K562 (cell line): ENCODE measurements around the gene ZNF687. TPM values are rescaled to one million over a fixed set of nuclear protein-coding genes. Genes with fewer than 3 reads are reported as not detected.

Source experiments
- ETV5 ChIP-seq: sonication (generic); formaldehyde crosslinking; IDR thresholded peaks from 2 replicates; pipeline ENCODE4 v1.4.0; 2020; ENCODE audit warnings: low read depth, mild to moderate bottlenecking, missing genetic modification reagents
- HCFC1 ChIP-seq: IDR thresholded peaks from 2 replicates; pipeline ENCODE4 v1.6.1; 2012; ENCODE audit warnings: low read depth, low read length, improper control_type of control experiment
- KAT7 ChIP-seq: sonication (generic); formaldehyde crosslinking; IDR thresholded peaks from 2 replicates; pipeline ENCODE4 v1.8.0; 2022; ENCODE audit warnings: missing genetic modification reagents, mild to moderate bottlenecking, borderline replicate concordance
- NBN ChIP-seq: fragments of 450-650 bp; IDR thresholded peaks from 2 replicates; pipeline ENCODE4 v1.6.1; 2016; ENCODE audit warnings: low read depth, mild to moderate bottlenecking
- NR4A1 ChIP-seq, 2 experiments: fragments of 250-450 bp in 1 of 2; fragments of 450-650 bp in 1 of 2; sonication (Bioruptor Pico) in 1 of 2; IDR thresholded peaks; 2 replicates each; pipeline versions ENCODE4 v1.4.0 to v1.6.1; 2016 to 2020; ENCODE audit warnings: mild to moderate bottlenecking in 2 of 2, missing compliant biosample characterization in 1 of 2, missing genetic modification characterization in 1 of 2, moderate library complexity in 1 of 2
- PHTF2 ChIP-seq: fragments of 250-450 bp; sonication (Bioruptor Pico); IDR thresholded peaks from 2 replicates; pipeline ENCODE4 v1.5.0; 2021; ENCODE audit warnings: mild to moderate bottlenecking
- POLR2AphosphoS2 ChIP-seq: IDR thresholded peaks from 2 replicates; pipeline ENCODE4 v1.6.1; 2012; ENCODE audit warnings: low read length, improper control_type of control experiment
- RCOR1 ChIP-seq, 2 experiments: IDR thresholded peaks; 2 replicates each; pipeline ENCODE4 v1.6.1; 2012; ENCODE audit warnings: low read depth in 2 of 2, low read length in 2 of 2, borderline replicate concordance in 1 of 2, improper control_type of control experiment in 1 of 2
- SIN3A ChIP-seq, 2 experiments: fragments of 150-350 bp in 1 of 2; IDR thresholded peaks; 2 replicates each; pipeline ENCODE4 v1.6.1; 2011 to 2016; ENCODE audit warnings: borderline replicate concordance in 2 of 2, low read depth in 2 of 2, low read length in 2 of 2, mild to moderate bottlenecking in 2 of 2, moderate library complexity in 2 of 2; ENCODE audit not compliant: control insufficient read depth in 1 of 2
- TCFL5 ChIP-seq: fragments of 250-450 bp; sonication (Bioruptor Pico); conservative IDR thresholded peaks from 2 replicates; pipeline ENCODE4 v1.6.1; 2021; ENCODE audit warnings: mild to moderate bottlenecking, moderate library complexity, matching md5 sums
- ZBTB1 ChIP-seq: sonication (generic); formaldehyde crosslinking; IDR thresholded peaks from 2 replicates; pipeline ENCODE4 v1.8.1; 2023; ENCODE audit warnings: missing genetic modification reagents, low read depth, mild to moderate bottlenecking, borderline replicate concordance
- ZFX ChIP-seq: sonication (generic); formaldehyde crosslinking; IDR thresholded peaks from 2 replicates; pipeline ENCODE4 v1.8.0; 2022; ENCODE audit warnings: mild to moderate bottlenecking, missing genetic modification reagents, moderate library complexity
- ZKSCAN1 ChIP-seq: fragments of 150-350 bp; IDR thresholded peaks from 2 replicates; pipeline ENCODE4 v1.6.1; 2016; ENCODE audit warnings: low read depth, low read length
- polyA plus RNA-seq, 8 experiments: library from polyadenylated mRNA; depleted of rRNA in 4 of 8; stranded (reverse) in 5 of 8; unstranded in 3 of 8; fragments of >200 nt; fragmentation: Nextera tagmentation in 2 of 8; fragmentation: Illumina TruSeq in 1 of 8; extraction: Ambion mirVana in 2 of 8; extraction: Trizol in 1 of 8; gene quantifications; 2 replicates each; pipeline versions ENCODE4 v1.2.1 to v1.2.3, GENCODE V29; 2011 to 2014; ENCODE audit warnings: inconsistent platforms in 1 of 8, missing spikeins in 1 of 8
- total RNA-seq, 7 experiments: library from RNA; depleted of rRNA in 6 of 7; stranded (reverse); fragments of >200 nt in 6 of 7; fragmentation: Illumina TruSeq in 2 of 7; extraction: Trizol in 2 of 7; gene quantifications; 2 replicates each; pipeline versions ENCODE4 v1.2.1 to v1.2.3, GENCODE V29; 2011 to 2021; ENCODE audit warnings: low replicate concordance in 1 of 7
- TF ChIP-seq, protein P1 (sequence below): sonication (generic); formaldehyde crosslinking; IDR thresholded peaks from 2 replicates; pipeline ENCODE4 v1.8.0; 2023; ENCODE audit warnings: mild to moderate bottlenecking, missing genetic modification reagents
- TF ChIP-seq, protein P2 (sequence below): sonication (generic); formaldehyde crosslinking; IDR thresholded peaks from 2 replicates; pipeline ENCODE4 v1.8.1; 2023; ENCODE audit warnings: mild to moderate bottlenecking, missing genetic modification reagents, moderate library complexity
- TF ChIP-seq, protein P3 (sequence below): conservative IDR thresholded peaks from 2 replicates; pipeline ENCODE4 v1.6.1; 2011; ENCODE audit warnings: low read depth, mild to moderate bottlenecking, low read length; ENCODE audit not compliant: control insufficient read depth
- TF ChIP-seq, protein P4 (sequence below): sonication (generic); formaldehyde crosslinking; IDR thresholded peaks from 2 replicates; pipeline ENCODE4 v1.9.0; 2022; ENCODE audit warnings: mild to moderate bottlenecking, missing genetic modification reagents

ZNF687 gene
- total and polyA plus RNA-seq, 9 of the 15 experiments (the other 6 are each of a cell fraction or from before 2014, with no cell fraction given), result 0.13 to 26.4 (median 10.6) TPM

DNA sequence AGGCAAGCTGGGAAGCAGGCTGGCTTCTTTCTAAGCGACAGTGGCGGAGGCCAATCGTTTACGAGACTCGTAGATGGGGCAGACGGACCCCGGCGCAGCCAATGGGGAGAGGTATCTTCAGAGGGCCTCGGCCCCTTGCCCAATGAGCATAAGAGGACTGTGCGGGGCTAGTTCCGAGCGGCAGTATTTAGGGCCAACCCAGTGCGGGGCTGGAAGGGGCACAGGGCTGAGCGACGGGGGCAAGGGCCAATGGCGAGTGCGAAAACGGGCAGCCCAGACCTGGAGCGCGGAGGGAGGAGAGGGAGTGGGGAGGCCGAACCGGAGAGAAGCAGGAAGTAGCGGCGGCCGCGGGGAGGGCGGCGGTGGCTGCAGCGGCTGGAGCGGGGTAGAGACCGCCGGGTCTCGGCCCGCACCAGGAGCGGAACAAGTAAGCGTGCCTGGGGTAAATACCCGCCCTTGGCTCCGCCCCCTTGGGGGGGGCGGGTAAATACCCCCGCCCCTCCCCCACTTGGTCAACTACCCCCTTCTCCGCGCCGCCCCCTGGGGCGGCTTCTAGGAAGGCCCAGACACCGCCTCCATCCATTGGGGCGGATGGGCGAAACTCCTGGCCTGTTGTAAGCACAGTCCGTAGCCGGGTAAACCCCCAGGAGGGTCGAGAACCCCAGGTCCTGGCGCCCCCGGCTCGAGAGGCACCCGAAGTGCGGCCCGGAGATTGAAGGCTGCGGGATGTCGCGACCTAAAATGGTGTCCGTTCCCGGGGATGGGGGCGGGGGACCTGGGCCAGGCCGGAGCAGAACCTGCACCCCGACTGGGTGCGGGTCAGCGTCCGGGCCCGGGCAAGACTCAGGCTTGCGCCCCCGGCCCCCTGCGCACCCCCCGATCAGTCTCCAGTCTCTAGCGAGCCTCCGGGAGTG, at the start of gene ZNF687 (continued):
- TF ChIP-seq, protein P1, sequence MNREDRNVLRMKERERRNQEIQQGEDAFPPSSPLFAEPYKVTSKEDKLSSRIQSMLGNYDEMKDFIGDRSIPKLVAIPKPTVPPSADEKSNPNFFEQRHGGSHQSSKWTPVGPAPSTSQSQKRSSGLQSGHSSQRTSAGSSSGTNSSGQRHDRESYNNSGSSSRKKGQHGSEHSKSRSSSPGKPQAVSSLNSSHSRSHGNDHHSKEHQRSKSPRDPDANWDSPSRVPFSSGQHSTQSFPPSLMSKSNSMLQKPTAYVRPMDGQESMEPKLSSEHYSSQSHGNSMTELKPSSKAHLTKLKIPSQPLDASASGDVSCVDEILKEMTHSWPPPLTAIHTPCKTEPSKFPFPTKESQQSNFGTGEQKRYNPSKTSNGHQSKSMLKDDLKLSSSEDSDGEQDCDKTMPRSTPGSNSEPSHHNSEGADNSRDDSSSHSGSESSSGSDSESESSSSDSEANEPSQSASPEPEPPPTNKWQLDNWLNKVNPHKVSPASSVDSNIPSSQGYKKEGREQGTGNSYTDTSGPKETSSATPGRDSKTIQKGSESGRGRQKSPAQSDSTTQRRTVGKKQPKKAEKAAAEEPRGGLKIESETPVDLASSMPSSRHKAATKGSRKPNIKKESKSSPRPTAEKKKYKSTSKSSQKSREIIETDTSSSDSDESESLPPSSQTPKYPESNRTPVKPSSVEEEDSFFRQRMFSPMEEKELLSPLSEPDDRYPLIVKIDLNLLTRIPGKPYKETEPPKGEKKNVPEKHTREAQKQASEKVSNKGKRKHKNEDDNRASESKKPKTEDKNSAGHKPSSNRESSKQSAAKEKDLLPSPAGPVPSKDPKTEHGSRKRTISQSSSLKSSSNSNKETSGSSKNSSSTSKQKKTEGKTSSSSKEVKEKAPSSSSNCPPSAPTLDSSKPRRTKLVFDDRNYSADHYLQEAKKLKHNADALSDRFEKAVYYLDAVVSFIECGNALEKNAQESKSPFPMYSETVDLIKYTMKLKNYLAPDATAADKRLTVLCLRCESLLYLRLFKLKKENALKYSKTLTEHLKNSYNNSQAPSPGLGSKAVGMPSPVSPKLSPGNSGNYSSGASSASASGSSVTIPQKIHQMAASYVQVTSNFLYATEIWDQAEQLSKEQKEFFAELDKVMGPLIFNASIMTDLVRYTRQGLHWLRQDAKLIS, result 0 out of 2 replicates have a peak, but pooled peaks have one; percentile 16
- TF ChIP-seq RCOR1 (IDR thresholded peaks at IDR 0.05; ENCODE audit: borderline replicate concordance in 1 of 2, low read depth in 2 of 2, low read length in 2 of 2), result 0 out of 4 replicates have a peak, but pooled peaks of 1 of the 2 experiments have one; percentile 5
- peak; percentile 88; the same call in 1 of the 2 replicates for TF ChIP-seq KAT7
- TF ChIP-seq NBN, result peak; percentile 21; the same call in 1 of the 2 replicates
- TF ChIP-seq POLR2AphosphoS2, result peak; percentile 65
- peak; percentile 10; the same call in 1 of the 2 replicates for TF ChIP-seq ZKSCAN1
- peak; percentile 58 to 76; a peak in 2 of 4 replicates for TF ChIP-seq SIN3A (IDR thresholded peaks at IDR 0.05; ENCODE audit: borderline replicate concordance in 2 of 2, control insufficient read depth in 1 of 2, low read depth in 2 of 2, low read length in 2 of 2)
- peak; percentile 41; the same call in 1 of the 2 replicates for TF ChIP-seq ETV5 (CRISPR knock-in tag)
- TF ChIP-seq PHTF2, result no peak
- TF ChIP-seq, protein P2, sequence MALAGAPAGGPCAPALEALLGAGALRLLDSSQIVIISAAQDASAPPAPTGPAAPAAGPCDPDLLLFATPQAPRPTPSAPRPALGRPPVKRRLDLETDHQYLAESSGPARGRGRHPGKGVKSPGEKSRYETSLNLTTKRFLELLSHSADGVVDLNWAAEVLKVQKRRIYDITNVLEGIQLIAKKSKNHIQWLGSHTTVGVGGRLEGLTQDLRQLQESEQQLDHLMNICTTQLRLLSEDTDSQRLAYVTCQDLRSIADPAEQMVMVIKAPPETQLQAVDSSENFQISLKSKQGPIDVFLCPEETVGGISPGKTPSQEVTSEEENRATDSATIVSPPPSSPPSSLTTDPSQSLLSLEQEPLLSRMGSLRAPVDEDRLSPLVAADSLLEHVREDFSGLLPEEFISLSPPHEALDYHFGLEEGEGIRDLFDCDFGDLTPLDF (CRISPR knock-in tag), result no peak
- peak; percentile 100 for TF ChIP-seq ZBTB1 (CRISPR knock-in tag)
- peak; percentile 86; the same call in 1 of the 2 replicates for TF ChIP-seq ZFX
- TF ChIP-seq, protein P3, sequence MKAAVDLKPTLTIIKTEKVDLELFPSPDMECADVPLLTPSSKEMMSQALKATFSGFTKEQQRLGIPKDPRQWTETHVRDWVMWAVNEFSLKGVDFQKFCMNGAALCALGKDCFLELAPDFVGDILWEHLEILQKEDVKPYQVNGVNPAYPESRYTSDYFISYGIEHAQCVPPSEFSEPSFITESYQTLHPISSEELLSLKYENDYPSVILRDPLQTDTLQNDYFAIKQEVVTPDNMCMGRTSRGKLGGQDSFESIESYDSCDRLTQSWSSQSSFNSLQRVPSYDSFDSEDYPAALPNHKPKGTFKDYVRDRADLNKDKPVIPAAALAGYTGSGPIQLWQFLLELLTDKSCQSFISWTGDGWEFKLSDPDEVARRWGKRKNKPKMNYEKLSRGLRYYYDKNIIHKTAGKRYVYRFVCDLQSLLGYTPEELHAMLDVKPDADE, result peak; percentile 44
- TF ChIP-seq, protein P4, sequence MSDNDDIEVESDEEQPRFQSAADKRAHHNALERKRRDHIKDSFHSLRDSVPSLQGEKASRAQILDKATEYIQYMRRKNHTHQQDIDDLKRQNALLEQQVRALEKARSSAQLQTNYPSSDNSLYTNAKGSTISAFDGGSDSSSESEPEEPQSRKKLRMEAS (CRISPR knock-in tag), result peak; percentile 5; the same call in 1 of the 2 replicates
- TF ChIP-seq HCFC1, result 0 out of 2 replicates have a peak, but pooled peaks have one; percentile 14
- TF ChIP-seq TCFL5, result no peak
- 0 out of 2 replicates have a peak, but pooled peaks have one; percentile 12 for TF ChIP-seq NR4A1 (CRISPR knock-in tag; IDR thresholded peaks at IDR 0.05)
- TF ChIP-seq NR4A1 (tag; IDR thresholded peaks at IDR 0.05), result no peak
